ENCODE measurements around the gene HAPLN3.

The HAPLN3 gene

DNA sequence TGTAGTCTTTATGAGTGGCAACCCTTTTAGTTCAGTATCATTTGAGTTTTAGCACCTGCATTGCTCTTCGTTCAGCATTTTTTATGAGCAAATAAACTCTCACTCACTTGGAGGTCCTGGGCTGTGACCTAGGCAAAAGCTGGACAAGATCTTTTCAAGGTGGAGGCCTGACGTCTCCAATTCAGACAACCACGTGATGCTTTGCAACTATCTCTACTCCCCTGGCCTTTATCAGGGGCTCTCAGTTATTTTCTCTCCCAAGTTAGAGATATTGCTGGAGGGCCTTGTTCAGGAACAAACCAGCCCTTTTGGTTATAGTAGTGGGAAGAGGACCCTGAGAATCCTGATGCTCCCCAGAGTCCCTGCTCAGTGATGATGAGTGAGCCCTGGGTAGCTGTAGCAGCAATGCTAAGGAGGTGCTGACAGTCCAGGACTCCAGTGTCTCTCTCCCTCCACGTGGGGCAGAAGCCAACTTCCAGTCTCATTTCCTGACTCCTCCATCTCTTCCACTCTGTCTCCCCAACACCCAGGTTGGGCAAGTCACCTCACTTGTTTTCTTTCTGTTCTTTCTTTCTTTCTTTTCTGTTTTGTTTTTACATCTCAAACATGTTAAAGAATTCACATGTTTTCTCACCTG lies 30.4 kb downstream of the HAPLN3 start:
- Histone ChIP-seq H3K27ac (ENCODE audit: low read length) (peak overlapping the region; percentile 73), H3K9me2 (replicated peaks; ENCODE audit: insufficient read depth, low read length) (no peaks in the 10 kb centered on the region), H3K4me3 (ENCODE audit: low read length) (no peak overlapping the region), H3K36me3 (replicated peaks; ENCODE audit: insufficient read depth, low read length) (no peaks in the 10 kb centered on the region), H3K4me2 (ENCODE audit: low read depth, low read length) (peak overlapping the region; percentile 39), H3K9ac (ENCODE audit: low read length) (no peak overlapping the region), H2AFZ (ENCODE audit: low read length) (peak overlapping the region; percentile 63), H3F3A (ENCODE audit: insufficient read depth, low read length) (peaks cover 10% of the 10 kb centered on the region; the same call in 1 of the 2 replicates), H3K9me3 (replicated peaks; ENCODE audit: insufficient read depth, low read length) (no peaks in the 10 kb centered on the region), H4K20me1 (ENCODE audit: insufficient read depth, low read length) (no peaks in the 10 kb centered on the region), H3K4me1 (ENCODE audit: low read length) (peaks cover 21% of the 10 kb centered on the region), H3K79me2 (ENCODE audit: low read length) (no peaks in the 10 kb centered on the region), H3K27me3 (replicated peaks; ENCODE audit: insufficient read depth, low read length) (no peaks in the 10 kb centered on the region)
- DNase-seq = no peak
- TF ChIP-seq EZH2 (optimal IDR thresholded peaks at IDR 0.05; ENCODE audit: low read depth, low read length) (no peak), EZH2phosphoT487 (IDR thresholded peaks at IDR 0.05; ENCODE audit: low read length) (no peak)
- TF ChIP-seq, protein P1, sequence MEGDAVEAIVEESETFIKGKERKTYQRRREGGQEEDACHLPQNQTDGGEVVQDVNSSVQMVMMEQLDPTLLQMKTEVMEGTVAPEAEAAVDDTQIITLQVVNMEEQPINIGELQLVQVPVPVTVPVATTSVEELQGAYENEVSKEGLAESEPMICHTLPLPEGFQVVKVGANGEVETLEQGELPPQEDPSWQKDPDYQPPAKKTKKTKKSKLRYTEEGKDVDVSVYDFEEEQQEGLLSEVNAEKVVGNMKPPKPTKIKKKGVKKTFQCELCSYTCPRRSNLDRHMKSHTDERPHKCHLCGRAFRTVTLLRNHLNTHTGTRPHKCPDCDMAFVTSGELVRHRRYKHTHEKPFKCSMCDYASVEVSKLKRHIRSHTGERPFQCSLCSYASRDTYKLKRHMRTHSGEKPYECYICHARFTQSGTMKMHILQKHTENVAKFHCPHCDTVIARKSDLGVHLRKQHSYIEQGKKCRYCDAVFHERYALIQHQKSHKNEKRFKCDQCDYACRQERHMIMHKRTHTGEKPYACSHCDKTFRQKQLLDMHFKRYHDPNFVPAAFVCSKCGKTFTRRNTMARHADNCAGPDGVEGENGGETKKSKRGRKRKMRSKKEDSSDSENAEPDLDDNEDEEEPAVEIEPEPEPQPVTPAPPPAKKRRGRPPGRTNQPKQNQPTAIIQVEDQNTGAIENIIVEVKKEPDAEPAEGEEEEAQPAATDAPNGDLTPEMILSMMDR (IDR thresholded peaks at IDR 0.05; ENCODE audit: low read length) = no peak

DNA sequence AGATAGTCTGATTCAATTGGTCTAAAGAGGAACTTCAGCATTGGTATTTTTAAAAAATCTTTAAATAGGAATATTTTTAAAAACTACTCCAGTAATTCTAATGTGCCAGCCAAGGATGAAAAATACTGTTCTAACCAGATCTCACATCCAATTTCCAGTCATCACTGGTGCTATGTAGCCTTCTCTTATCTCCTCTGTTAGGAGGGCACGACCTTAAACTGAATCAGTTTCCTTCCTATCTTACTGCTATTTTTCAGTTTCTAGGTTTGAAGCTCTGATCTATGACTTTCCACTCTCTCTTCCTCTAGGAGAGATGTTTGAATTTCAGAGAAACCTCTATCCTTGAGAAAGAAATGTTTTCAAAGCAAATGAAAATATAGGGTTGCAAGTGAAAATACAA lies 31.9 kb downstream of the HAPLN3 start:
- Histone ChIP-seq H3K4me3 (ENCODE audit: low read length) (no peak overlapping the region), H4K20me1 (ENCODE audit: insufficient read depth, low read length) (no peaks in the 10 kb centered on the region), H3F3A (ENCODE audit: insufficient read depth, low read length) (peaks cover 10% of the 10 kb centered on the region; the same call in 1 of the 2 replicates), H3K9me2 (replicated peaks; ENCODE audit: insufficient read depth, low read length) (no peaks in the 10 kb centered on the region), H3K4me1 (ENCODE audit: low read length) (peaks cover 21% of the 10 kb centered on the region), H3K79me2 (ENCODE audit: low read length) (no peaks in the 10 kb centered on the region), H3K4me2 (ENCODE audit: low read depth, low read length) (no peak overlapping the region), H3K9ac (ENCODE audit: low read length) (no peak overlapping the region), H3K36me3 (replicated peaks; ENCODE audit: insufficient read depth, low read length) (no peaks in the 10 kb centered on the region), H3K27me3 (replicated peaks; ENCODE audit: insufficient read depth, low read length) (no peaks in the 10 kb centered on the region), H2AFZ (ENCODE audit: low read length) (no peak overlapping the region), H3K27ac (ENCODE audit: low read length) (no peak overlapping the region), H3K9me3 (replicated peaks; ENCODE audit: insufficient read depth, low read length) (no peaks in the 10 kb centered on the region)
- no peak for DNase-seq
- TF ChIP-seq EZH2phosphoT487 (IDR thresholded peaks at IDR 0.05; ENCODE audit: low read length) (no peak), EZH2 (optimal IDR thresholded peaks at IDR 0.05; ENCODE audit: low read depth, low read length) (no peak)
- TF ChIP-seq, protein P1 (IDR thresholded peaks at IDR 0.05; ENCODE audit: low read length) = no peak

DNA sequence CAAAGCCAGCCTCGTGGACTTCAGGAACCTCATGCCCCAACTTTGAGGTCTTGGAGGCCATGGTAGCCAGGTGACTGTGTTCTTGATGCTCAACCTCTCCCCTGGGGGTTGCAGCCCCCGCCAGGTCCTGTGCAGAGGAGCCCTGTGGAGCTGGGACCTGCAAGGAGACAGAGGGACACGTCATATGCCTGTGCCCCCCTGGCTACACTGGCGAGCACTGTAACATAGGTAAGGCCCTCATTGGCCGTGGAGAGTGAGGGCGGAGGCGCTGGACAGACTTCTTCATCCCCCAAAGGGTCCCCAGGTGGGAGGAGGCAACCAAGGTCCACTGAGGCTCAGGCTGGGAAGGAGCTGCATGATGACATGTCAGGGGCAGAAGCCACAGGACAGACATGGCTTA lies 35.1 kb downstream of the HAPLN3 start:
- Histone ChIP-seq H3K4me3 (ENCODE audit: low read length) (no peak overlapping the region), H2AFZ (ENCODE audit: low read length) (no peak overlapping the region), H4K20me1 (ENCODE audit: insufficient read depth, low read length) (no peaks in the 10 kb centered on the region), H3K9me2 (replicated peaks; ENCODE audit: insufficient read depth, low read length) (no peaks in the 10 kb centered on the region), H3K4me1 (ENCODE audit: low read length) (peaks cover 7% of the 10 kb centered on the region), H3K36me3 (replicated peaks; ENCODE audit: insufficient read depth, low read length) (no peaks in the 10 kb centered on the region), H3K9ac (ENCODE audit: low read length) (no peak overlapping the region), H3K9me3 (replicated peaks; ENCODE audit: insufficient read depth, low read length) (no peaks in the 10 kb centered on the region), H3F3A (ENCODE audit: insufficient read depth, low read length) (peaks cover 6% of the 10 kb centered on the region; the same call in 1 of the 2 replicates), H3K27ac (ENCODE audit: low read length) (no peak overlapping the region), H3K4me2 (ENCODE audit: low read depth, low read length) (no peak overlapping the region), H3K79me2 (ENCODE audit: low read length) (no peaks in the 10 kb centered on the region), H3K27me3 (replicated peaks; ENCODE audit: insufficient read depth, low read length) (peaks cover 15% of the 10 kb centered on the region)
- TF ChIP-seq EZH2 (optimal IDR thresholded peaks at IDR 0.05; ENCODE audit: low read depth, low read length) (no peak), EZH2phosphoT487 (IDR thresholded peaks at IDR 0.05; ENCODE audit: low read length) (no peak)
- TF ChIP-seq, protein P1 (IDR thresholded peaks at IDR 0.05; ENCODE audit: low read length) = no peak
- DNase-seq = no peak

Data from MM.1S (cell line).